GM10266 (cell line): Measurements from ENCODE around the gene ANO2.

ENCODE experiments used
- DNase-seq: peaks from one replicate; pipeline ENCODE4 v3.0.0; 2012; ENCODE audit errors: extremely low spot score
- CTCF ChIP-seq: IDR thresholded peaks from 2 replicates; pipeline ENCODE4 v1.5.1; 2012; ENCODE audit warnings: mild to moderate bottlenecking, low read depth; ENCODE audit not compliant: control insufficient read depth, insufficient read depth; ENCODE audit errors: missing control alignments

Gene ANO2

GRCh38 chr12:5656836-5657235, 288.2 kb downstream of the ANO2 start:
- no peak for DNase-seq

GRCh38 chr12:5655120-5655519, 289.9 kb downstream of the ANO2 start:
- TF ChIP-seq CTCF: no peak
- no peak for DNase-seq

More at GRCh38 chr12:5656836-5657235, 288.2 kb downstream of the ANO2 start:
- no peak for TF ChIP-seq CTCF

GRCh38 chr12:5654019-5654418, 291.0 kb downstream of the ANO2 start:
- TF ChIP-seq CTCF: no peak
- DNase-seq: no peak

GRCh38 chr12:5650829-5651461, 294.1 kb downstream of the ANO2 start:
- no peak for TF ChIP-seq CTCF
- DNase-seq: no peak

GRCh38 chr12:5650281-5650680, 294.8 kb downstream of the ANO2 start:
- no peak for DNase-seq
- TF ChIP-seq CTCF: no peak

GRCh38 chr12:5648692-5649359, 296.2 kb downstream of the ANO2 start:
- peak; percentile 35 for TF ChIP-seq CTCF
- DNase-seq: no peak

GRCh38 chr12:5643266-5643665, 301.8 kb downstream of the ANO2 start:
- TF ChIP-seq CTCF: no peak
- no peak for DNase-seq
